Hepatocyte (in vitro differentiated cells): ENCODE results near the gene ZNF496. TPM values are rescaled to one million over a fixed set of nuclear protein-coding genes. Genes with fewer than 3 reads are reported as not detected.

Experiments used
- DNase-seq: peaks from one replicate; pipeline ENCODE4 v3.0.0-alpha.2; 2016; ENCODE audit warnings: low spot score
- H2AFZ ChIP-seq: fragments of 200-600 bp; sonication (generic); 2 replicates; pipeline ENCODE4 v1.6.0; 2016; ENCODE audit warnings: antibody characterized with exemption, mild to moderate bottlenecking
- H3K27ac ChIP-seq: fragments of 200-600 bp; sonication (generic); 2 replicates; pipeline ENCODE4 v1.5.1; 2016; ENCODE audit warnings: mild to moderate bottlenecking
- H3K27me3 ChIP-seq: fragments of 200-600 bp; sonication (generic); 2 replicates; pipeline ENCODE4 v1.6.1; 2016
- H3K36me3 ChIP-seq: fragments of 200-600 bp; sonication (generic); replicated peaks from 2 replicates; pipeline ENCODE4 v1.5.1; 2016; ENCODE audit warnings: low read depth; ENCODE audit not compliant: insufficient read depth
- H3K4me1 ChIP-seq: fragments of 200-600 bp; sonication (generic); 2 replicates; pipeline ENCODE4 v1.5.1; 2016; ENCODE audit warnings: mild to moderate bottlenecking, moderate library complexity; ENCODE audit not compliant: insufficient read depth
- H3K4me2 ChIP-seq: fragments of 200-600 bp; sonication (generic); 2 replicates; pipeline ENCODE4 v1.6.0; 2016
- H3K4me3 ChIP-seq: fragments of 200-600 bp; sonication (generic); 2 replicates; pipeline ENCODE4 v1.5.1; 2016; ENCODE audit warnings: mild to moderate bottlenecking
- H3K79me2 ChIP-seq: fragments of 200-600 bp; sonication (generic); 2 replicates; pipeline ENCODE4 v1.6.0; 2017; ENCODE audit warnings: mild to moderate bottlenecking
- H3K9me2 ChIP-seq: fragments of 200-600 bp; sonication (generic); replicated peaks from 2 replicates; pipeline ENCODE4 v1.6.0; 2017; ENCODE audit warnings: mild to moderate bottlenecking; ENCODE audit not compliant: insufficient read depth
- H3K9me3 ChIP-seq: fragments of 200-600 bp; sonication (generic); 2 replicates; pipeline ENCODE4 v1.5.1; 2016; ENCODE audit warnings: low read depth, mild to moderate bottlenecking
- H4K20me1 ChIP-seq: fragments of 200-600 bp; sonication (generic); 2 replicates; pipeline ENCODE4 v1.6.0; 2016; ENCODE audit warnings: mild to moderate bottlenecking; ENCODE audit not compliant: insufficient read depth, poor library complexity, severe bottlenecking
- EZH2 ChIP-seq: fragments of 200-600 bp; sonication (generic); IDR thresholded peaks from 2 replicates; pipeline ENCODE4 v1.6.1; 2016; ENCODE audit warnings: antibody characterized with exemption, mild to moderate bottlenecking, borderline replicate concordance
- EZH2phosphoT487 ChIP-seq: fragments of 200-600 bp; sonication (generic); IDR thresholded peaks from one replicate; pipeline ENCODE4 v1.6.1; 2018; ENCODE audit warnings: antibody characterized with exemption, mild to moderate bottlenecking, low read depth, moderate library complexity; ENCODE audit not compliant: unreplicated experiment, severe bottlenecking
- WGBS: methylation state at CpG from one replicate; pipeline ENCODE4 v1.1.6; 2016; ENCODE audit warnings: low lambda C conversion rate; ENCODE audit errors: missing lambda C conversion rate; 5-methylcytosine and 5-hydroxymethylcytosine counted together
- polyA plus RNA-seq: library from polyadenylated mRNA; unstranded; fragments of >200 nt; fragmentation: Nextera tagmentation; extraction: Ambion mirVana; gene quantifications from 2 replicates; pipeline ENCODE4 v1.2.1, GENCODE V29; 2016
- total RNA-seq: library from RNA; depleted of rRNA; stranded (reverse); fragments of >200 nt; gene quantifications from 2 replicates; pipeline ENCODE4 v1.2.3, GENCODE V29; 2014
- TF ChIP-seq, protein P1 (sequence below): fragments of 200-600 bp; sonication (generic); IDR thresholded peaks from 2 replicates; pipeline ENCODE4 v1.5.1; 2016; ENCODE audit warnings: antibody characterized with exemption, mild to moderate bottlenecking; ENCODE audit not compliant: poor library complexity

Gene ZNF496
- total and polyA plus RNA-seq, 2 experiments from 2014 or later = 10.5 to 16.5 TPM

DNA sequence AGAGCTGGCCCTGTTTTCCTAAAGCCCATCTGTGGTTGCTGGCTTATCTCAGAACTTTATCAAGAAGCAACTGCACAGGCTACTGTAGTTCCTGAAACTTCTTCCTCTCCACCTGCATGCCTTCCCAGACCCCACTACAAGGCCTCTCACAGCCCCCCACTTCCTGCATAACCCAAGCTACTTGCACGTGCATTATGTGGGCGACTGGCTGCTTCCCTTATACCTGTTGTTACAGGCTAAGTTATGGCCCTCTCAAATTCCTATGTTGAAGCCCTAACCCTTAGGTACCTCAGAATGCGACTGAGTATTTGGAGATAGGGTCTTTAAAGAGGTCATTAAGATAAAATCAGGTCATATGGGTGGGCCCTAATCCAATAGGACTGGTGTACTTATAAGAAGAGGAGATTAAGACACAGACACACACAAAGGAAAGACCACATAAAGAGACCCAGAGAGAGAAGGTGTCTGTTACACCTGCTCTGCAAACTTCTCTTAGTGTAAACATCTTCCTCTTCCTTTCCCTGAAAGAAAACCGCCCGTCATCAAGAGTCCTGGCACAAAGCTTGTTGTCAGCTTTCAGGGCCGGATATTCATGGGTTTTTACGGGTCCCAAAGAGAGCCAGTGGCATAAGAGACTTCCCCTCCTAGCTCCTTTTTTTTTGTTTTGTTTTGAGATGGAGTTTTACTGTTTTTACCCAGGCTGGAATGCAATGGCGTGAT is 5.1 kb downstream of the ZNF496 start:
- Histone ChIP-seq H3K27ac (no peak overlapping the region), H3K4me2 (no peak overlapping the region), H3K79me2 (peaks cover 20% of the 10 kb centered on the region), H3K27me3 (no peaks in the 10 kb centered on the region), H2AFZ (no peak overlapping the region), H4K20me1 (peaks cover 10% of the 10 kb centered on the region), H3K36me3 (no peaks in the 10 kb centered on the region), H3K9me2 (no peaks in the 10 kb centered on the region), H3K4me1 (peaks cover 7% of the 10 kb centered on the region), H3K4me3 (no peak overlapping the region), H3K9me3 (no peaks in the 10 kb centered on the region)
- TF ChIP-seq EZH2phosphoT487 (no peak), EZH2 (no peak)
- TF ChIP-seq, protein P1, sequence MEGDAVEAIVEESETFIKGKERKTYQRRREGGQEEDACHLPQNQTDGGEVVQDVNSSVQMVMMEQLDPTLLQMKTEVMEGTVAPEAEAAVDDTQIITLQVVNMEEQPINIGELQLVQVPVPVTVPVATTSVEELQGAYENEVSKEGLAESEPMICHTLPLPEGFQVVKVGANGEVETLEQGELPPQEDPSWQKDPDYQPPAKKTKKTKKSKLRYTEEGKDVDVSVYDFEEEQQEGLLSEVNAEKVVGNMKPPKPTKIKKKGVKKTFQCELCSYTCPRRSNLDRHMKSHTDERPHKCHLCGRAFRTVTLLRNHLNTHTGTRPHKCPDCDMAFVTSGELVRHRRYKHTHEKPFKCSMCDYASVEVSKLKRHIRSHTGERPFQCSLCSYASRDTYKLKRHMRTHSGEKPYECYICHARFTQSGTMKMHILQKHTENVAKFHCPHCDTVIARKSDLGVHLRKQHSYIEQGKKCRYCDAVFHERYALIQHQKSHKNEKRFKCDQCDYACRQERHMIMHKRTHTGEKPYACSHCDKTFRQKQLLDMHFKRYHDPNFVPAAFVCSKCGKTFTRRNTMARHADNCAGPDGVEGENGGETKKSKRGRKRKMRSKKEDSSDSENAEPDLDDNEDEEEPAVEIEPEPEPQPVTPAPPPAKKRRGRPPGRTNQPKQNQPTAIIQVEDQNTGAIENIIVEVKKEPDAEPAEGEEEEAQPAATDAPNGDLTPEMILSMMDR = no peak
- DNase-seq = no peak
- 86% methylated on average over 8 of the region's 8 CpGs for WGBS

DNA sequence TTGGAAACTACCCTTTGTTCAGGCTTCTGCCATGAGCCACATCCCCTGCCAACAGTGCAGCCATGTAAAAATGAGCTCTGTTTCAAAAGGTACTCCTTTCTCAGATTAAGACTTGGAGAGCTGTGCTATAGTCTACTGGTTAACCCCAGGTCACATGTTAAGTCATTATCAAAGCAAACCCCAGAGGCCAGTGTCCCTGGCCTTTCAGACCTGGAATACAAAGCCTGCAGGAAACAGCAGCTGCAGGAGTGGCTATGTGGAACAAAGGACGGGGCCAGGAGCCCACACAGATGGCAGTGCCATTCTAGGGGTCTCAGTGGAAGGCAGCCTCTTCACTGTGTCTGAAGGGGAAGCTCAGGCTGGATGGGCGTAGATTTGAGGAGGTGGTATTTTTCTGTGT is 6.7 kb downstream of the ZNF496 start:
- Histone ChIP-seq H3K36me3 (no peaks in the 10 kb centered on the region), H3K27me3 (no peaks in the 10 kb centered on the region), H3K4me2 (no peak overlapping the region), H3K9me2 (no peaks in the 10 kb centered on the region), H3K9me3 (no peaks in the 10 kb centered on the region), H4K20me1 (peaks cover 2% of the 10 kb centered on the region), H3K4me3 (no peak overlapping the region), H3K79me2 (peaks cover 9% of the 10 kb centered on the region), H2AFZ (no peak overlapping the region), H3K27ac (no peak overlapping the region), H3K4me1 (no peaks in the 10 kb centered on the region)
- no peak for TF ChIP-seq EZH2
- no peak for TF ChIP-seq EZH2phosphoT487
- 83% methylated on average over 2 of the region's 2 CpGs for WGBS
- no peak for DNase-seq

DNA sequence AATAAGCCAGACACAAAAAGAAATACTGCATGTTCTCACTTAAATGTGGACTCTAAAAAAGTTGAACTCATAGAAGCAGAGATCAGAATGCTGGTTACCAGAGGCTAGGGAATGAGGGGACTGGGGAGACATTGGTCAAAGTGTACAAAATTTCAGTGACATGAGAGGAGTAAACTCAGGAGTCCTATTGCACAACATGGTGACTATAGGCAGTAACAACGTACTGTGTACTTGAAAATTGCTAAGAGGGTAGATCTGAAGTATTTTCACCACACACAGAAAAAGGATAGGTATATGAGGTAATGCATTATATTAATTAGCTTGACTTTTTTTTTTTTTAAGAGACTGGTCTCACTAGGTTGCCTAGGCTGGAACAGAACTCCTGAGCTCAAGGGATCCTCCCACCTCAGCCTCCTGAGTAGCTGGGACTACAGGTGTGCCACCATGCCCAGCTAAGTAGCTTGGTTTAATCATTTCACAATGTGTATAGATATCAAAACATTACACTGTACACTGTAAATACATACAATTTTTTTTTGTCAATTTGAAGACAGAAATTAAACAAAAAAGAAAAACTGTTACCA is 7.4 kb downstream of the ZNF496 start:
- Histone ChIP-seq H3K79me2 (peaks cover 3% of the 10 kb centered on the region), H3K27ac (no peak overlapping the region), H4K20me1 (no peaks in the 10 kb centered on the region), H3K4me3 (no peak overlapping the region), H3K9me3 (no peaks in the 10 kb centered on the region), H2AFZ (no peak overlapping the region), H3K9me2 (no peaks in the 10 kb centered on the region), H3K4me2 (no peak overlapping the region), H3K4me1 (no peaks in the 10 kb centered on the region), H3K36me3 (no peaks in the 10 kb centered on the region), H3K27me3 (no peaks in the 10 kb centered on the region)
- WGBS = 100% methylated on average over 1 of the region's 1 CpG
- no peak for TF ChIP-seq EZH2phosphoT487
- TF ChIP-seq EZH2 = no peak
- TF ChIP-seq, protein P1 = no peak
- DNase-seq = no peak

DNA sequence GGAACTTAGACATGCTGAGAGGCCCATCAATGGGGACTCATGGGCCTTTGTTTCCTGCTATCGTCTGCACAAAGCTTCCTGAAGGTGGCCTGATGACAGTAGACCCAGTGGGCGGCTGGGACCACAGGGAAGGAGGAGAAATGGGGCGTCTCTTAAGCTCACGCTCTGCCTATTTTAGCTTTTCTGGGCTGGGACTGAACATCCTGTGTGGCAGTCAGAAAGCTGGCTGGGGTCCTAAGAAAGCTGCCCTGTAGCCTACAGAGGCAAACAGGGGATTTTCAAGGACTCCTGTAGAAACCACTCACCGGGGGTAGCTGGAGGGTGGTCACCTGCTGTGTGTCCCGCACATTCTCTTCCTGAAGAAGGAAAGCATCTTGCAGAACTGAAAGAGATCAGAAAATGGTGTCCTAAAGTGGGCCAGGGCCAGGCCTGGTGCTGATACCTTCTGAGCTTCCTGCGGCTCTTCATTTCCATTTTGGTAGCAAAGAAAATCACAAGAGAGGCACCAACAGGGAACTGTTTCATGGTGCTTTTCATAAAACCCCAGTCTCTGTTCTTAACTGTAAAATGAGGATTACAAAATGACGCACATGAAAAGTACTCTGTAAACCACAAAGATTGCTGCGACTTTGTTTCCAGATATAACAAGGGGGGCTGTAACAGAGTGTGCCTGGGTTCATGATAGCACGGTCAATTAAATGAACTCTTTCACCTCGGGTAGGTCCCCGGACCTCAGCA is 8.6 kb downstream of the ZNF496 start:
- Histone ChIP-seq H4K20me1 (no peaks in the 10 kb centered on the region), H3K4me1 (no peaks in the 10 kb centered on the region), H3K4me2 (no peak overlapping the region), H3K27me3 (no peaks in the 10 kb centered on the region), H2AFZ (no peak overlapping the region), H3K9me2 (no peaks in the 10 kb centered on the region), H3K9me3 (no peaks in the 10 kb centered on the region), H3K27ac (no peak overlapping the region), H3K4me3 (no peak overlapping the region), H3K36me3 (no peaks in the 10 kb centered on the region), H3K79me2 (no peaks in the 10 kb centered on the region)
- TF ChIP-seq EZH2 = no peak
- 92% methylated on average over 12 of the region's 12 CpGs for WGBS
- DNase-seq = no peak
